ENCODE measurements around the gene NR1H4. TPM values are rescaled to one million over a fixed set of nuclear protein-coding genes. Genes with fewer than 3 reads are reported as not detected.

Gene NR1H4
- total and polyA plus RNA-seq, 2 donors (not counting 1 experiment from before 2014, with no cell fraction given): not detected

DNA sequence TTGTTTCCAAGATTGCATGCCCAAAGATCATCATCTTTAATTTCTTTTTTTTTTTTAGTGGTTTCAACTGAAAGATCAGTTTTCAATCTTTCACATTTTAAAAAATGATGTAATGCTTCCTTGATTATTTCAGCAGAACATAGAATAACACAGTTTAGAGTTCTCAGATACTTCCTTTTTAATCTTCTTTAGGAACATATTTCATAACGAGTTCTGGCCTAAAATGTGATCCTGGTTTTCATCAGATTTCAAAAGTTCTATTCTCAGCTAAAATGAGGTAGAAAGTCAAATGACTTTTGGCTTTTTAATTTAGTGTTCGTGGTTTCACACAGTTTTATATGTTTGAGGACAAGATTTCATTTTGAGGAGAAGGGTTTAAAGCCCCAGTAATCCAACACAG lies 40.0 kb upstream of the NR1H4 start:
- TF ChIP-seq, protein P1, sequence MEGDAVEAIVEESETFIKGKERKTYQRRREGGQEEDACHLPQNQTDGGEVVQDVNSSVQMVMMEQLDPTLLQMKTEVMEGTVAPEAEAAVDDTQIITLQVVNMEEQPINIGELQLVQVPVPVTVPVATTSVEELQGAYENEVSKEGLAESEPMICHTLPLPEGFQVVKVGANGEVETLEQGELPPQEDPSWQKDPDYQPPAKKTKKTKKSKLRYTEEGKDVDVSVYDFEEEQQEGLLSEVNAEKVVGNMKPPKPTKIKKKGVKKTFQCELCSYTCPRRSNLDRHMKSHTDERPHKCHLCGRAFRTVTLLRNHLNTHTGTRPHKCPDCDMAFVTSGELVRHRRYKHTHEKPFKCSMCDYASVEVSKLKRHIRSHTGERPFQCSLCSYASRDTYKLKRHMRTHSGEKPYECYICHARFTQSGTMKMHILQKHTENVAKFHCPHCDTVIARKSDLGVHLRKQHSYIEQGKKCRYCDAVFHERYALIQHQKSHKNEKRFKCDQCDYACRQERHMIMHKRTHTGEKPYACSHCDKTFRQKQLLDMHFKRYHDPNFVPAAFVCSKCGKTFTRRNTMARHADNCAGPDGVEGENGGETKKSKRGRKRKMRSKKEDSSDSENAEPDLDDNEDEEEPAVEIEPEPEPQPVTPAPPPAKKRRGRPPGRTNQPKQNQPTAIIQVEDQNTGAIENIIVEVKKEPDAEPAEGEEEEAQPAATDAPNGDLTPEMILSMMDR (IDR thresholded peaks at IDR 0.05): no peak
- TF ChIP-seq EZH2 (IDR thresholded peaks at IDR 0.05; ENCODE audit: borderline replicate concordance, insufficient read depth, low read depth, low read length, poor library complexity, severe bottlenecking): no peak
- POLR2A ChIA-PET: no interaction called here
- no peak overlapping the region for H3K27ac Mint-ChIP-seq
- H3K9me3 ChIP-seq (ENCODE audit: control extremely low read depth in 1 of 3, control insufficient read depth in 2 of 3, insufficient read depth in 1 of 3, low read length in 2 of 3): no peaks in the 10 kb centered on the region
- no CpG with 5 or more reads among the region's 2 CpGs for WGBS (ENCODE audit: insufficient coverage)
- DNase-seq: no peak
- H3K9ac ChIP-seq (ENCODE audit: low read length): no peak overlapping the region
- H3K36me3 ChIP-seq (replicated peaks in 1 of 2; ENCODE audit: control extremely low read depth in 1 of 2, control insufficient read depth in 1 of 2, extremely low read depth in 1 of 2, insufficient read depth in 2 of 2, low read length in 1 of 2): no peaks in the 10 kb centered on the region
- H3K9me3 Mint-ChIP-seq (ENCODE audit: insufficient read depth): no peaks in the 10 kb centered on the region
- H3K4me1 ChIP-seq (ENCODE audit: control insufficient read depth in 2 of 2, insufficient read depth in 2 of 2, low read length in 2 of 2): no peaks in the 10 kb centered on the region
- no peak overlapping the region for H3K4me3 ChIP-seq (ENCODE audit: control extremely low read depth in 1 of 5, extremely low read depth in 1 of 5, insufficient read depth in 1 of 5, low read depth in 2 of 5, low read length in 4 of 5)
- H3K27me3 Mint-ChIP-seq: peaks cover 3% of the 10 kb centered on the region
- H3K79me2 ChIP-seq (ENCODE audit: control insufficient read depth, insufficient read depth, low read length): no peaks in the 10 kb centered on the region
- intact Hi-C loops (cut with micrococcal nuclease): no loop called here
- H3K4me1 Mint-ChIP-seq: no peaks in the 10 kb centered on the region
- no peak for ATAC-seq (ENCODE audit: low read depth)
- H4K20me1 ChIP-seq (ENCODE audit: control insufficient read depth, insufficient read depth, low read length, poor library complexity, severe bottlenecking): no peaks in the 10 kb centered on the region
- no peak overlapping the region for H3K4me3 Mint-ChIP-seq
- no peak overlapping the region for H2AFZ ChIP-seq (ENCODE audit: insufficient read depth, low read depth, low read length, poor library complexity, severe bottlenecking)
- H3K4me2 ChIP-seq (replicated peaks; ENCODE audit: low read depth, low read length, poor library complexity, severe bottlenecking): no peak overlapping the region
- H3K27me3 ChIP-seq (replicated peaks in 1 of 4; ENCODE audit: control extremely low read depth in 1 of 4, control insufficient read depth in 3 of 4, insufficient read depth in 4 of 4, low read length in 3 of 4): no peaks in the 10 kb centered on the region
- CTCF ChIA-PET: no interaction called here
- H3K27ac ChIP-seq (ENCODE audit: low read length in 2 of 2): no peak overlapping the region

DNA sequence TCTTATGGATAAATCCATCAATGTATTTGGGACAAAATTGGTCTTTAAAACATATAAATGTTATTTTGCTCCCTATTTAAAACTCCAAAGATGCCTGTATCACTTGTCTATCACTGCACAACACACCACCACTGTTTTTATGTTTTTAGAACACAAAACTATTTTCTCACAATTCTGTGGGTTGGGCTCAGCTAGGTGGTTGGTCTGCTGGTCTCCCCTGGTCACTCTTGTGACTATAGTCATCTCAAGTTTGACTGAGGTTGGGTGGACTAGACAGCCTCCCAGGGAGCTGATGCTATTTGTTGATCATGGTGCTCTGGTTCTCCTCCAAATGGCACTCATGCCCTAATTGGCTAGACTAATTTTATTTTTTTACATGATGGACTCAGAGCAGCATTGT lies 39.5 kb upstream of the NR1H4 start:
- Histone ChIP-seq H3K27me3 (replicated peaks in 1 of 4; ENCODE audit: control extremely low read depth in 1 of 4, control insufficient read depth in 3 of 4, insufficient read depth in 4 of 4, low read length in 3 of 4) (no peaks in the 10 kb centered on the region), H3K9ac (ENCODE audit: low read length) (no peak overlapping the region), H3K36me3 (replicated peaks in 1 of 2; ENCODE audit: control extremely low read depth in 1 of 2, control insufficient read depth in 1 of 2, extremely low read depth in 1 of 2, insufficient read depth in 2 of 2, low read length in 1 of 2) (no peaks in the 10 kb centered on the region), H3K27ac (ENCODE audit: low read length in 2 of 2) (no peak overlapping the region), H3K4me1 (ENCODE audit: control insufficient read depth in 2 of 2, insufficient read depth in 2 of 2, low read length in 2 of 2) (no peaks in the 10 kb centered on the region), H3K4me2 (replicated peaks; ENCODE audit: low read depth, low read length, poor library complexity, severe bottlenecking) (no peak overlapping the region), H3K79me2 (ENCODE audit: control insufficient read depth, insufficient read depth, low read length) (no peaks in the 10 kb centered on the region), H3K9me3 (ENCODE audit: control extremely low read depth in 1 of 3, control insufficient read depth in 2 of 3, insufficient read depth in 1 of 3, low read length in 2 of 3) (no peaks in the 10 kb centered on the region), H2AFZ (ENCODE audit: insufficient read depth, low read depth, low read length, poor library complexity, severe bottlenecking) (no peak overlapping the region), H3K4me3 (ENCODE audit: control extremely low read depth in 1 of 5, extremely low read depth in 1 of 5, insufficient read depth in 1 of 5, low read depth in 2 of 5, low read length in 4 of 5) (no peak overlapping the region), H4K20me1 (ENCODE audit: control insufficient read depth, insufficient read depth, low read length, poor library complexity, severe bottlenecking) (no peaks in the 10 kb centered on the region)
- Mint-ChIP-seq H3K4me3 (no peak overlapping the region), H3K4me1 (no peaks in the 10 kb centered on the region), H3K27ac (no peak overlapping the region), H3K27me3 (peaks cover 3% of the 10 kb centered on the region), H3K9me3 (ENCODE audit: insufficient read depth) (no peaks in the 10 kb centered on the region)
- ATAC-seq (ENCODE audit: low read depth) (no peak), DNase-seq (no peak)
- TF ChIP-seq, protein P1 (IDR thresholded peaks at IDR 0.05): no peak
- no peak for TF ChIP-seq EZH2 (IDR thresholded peaks at IDR 0.05; ENCODE audit: borderline replicate concordance, insufficient read depth, low read depth, low read length, poor library complexity, severe bottlenecking)
- CTCF ChIA-PET: no interaction called here
- intact Hi-C loops (cut with micrococcal nuclease): no loop called here
- POLR2A ChIA-PET: no interaction called here
